H1 (cell line): Measurements from ENCODE around the gene GADD45B. TPM values are rescaled to one million over a fixed set of nuclear protein-coding genes. Genes with fewer than 3 reads are reported as not detected.

Source experiments
- BACH1 ChIP-seq: IDR thresholded peaks from 2 replicates; pipeline ENCODE4 v1.6.1; 2012; ENCODE audit warnings: low read length, improper control_type of control experiment
- BCL11A ChIP-seq, 2 experiments: IDR thresholded peaks; one replicate each; pipeline ENCODE4 v1.6.1; 2011; ENCODE audit warnings: low read depth in 2 of 2, low read length in 2 of 2, mild to moderate bottlenecking in 2 of 2
- BRCA1 ChIP-seq: IDR thresholded peaks from 2 replicates; pipeline ENCODE4 v1.6.1; 2012; ENCODE audit warnings: low read depth, low read length, improper control_type of control experiment
- CBX8 ChIP-seq: fragments of 300-800, 300-1000 bp; sonication (generic); IDR thresholded peaks from 2 replicates; pipeline ENCODE4 v1.7.1; 2016; ENCODE audit warnings: low read depth, low read length, borderline replicate concordance
- CHD1 ChIP-seq: IDR thresholded peaks from 2 replicates; pipeline ENCODE4 v1.6.1; 2012; ENCODE audit warnings: low read depth, low read length, improper control_type of control experiment
- CTBP2 ChIP-seq: IDR thresholded peaks from 2 replicates; pipeline ENCODE4 v1.7.0; 2011; ENCODE audit warnings: borderline replicate concordance, mild to moderate bottlenecking, moderate library complexity, mixed read lengths, low read length; ENCODE audit not compliant: insufficient read depth, insufficient read length
- EGR1 ChIP-seq: IDR thresholded peaks from 2 replicates; pipeline ENCODE4 v1.6.1; 2011; ENCODE audit warnings: low read depth, low read length, borderline replicate concordance
- EP300 ChIP-seq, 2 experiments: IDR thresholded peaks; 1 replicate in 1 of 2; 2 replicates in 1 of 2; pipeline ENCODE4 v1.6.1; 2011 to 2012; ENCODE audit warnings: low read depth in 2 of 2, low read length in 2 of 2, mild to moderate bottlenecking in 2 of 2, borderline replicate concordance in 1 of 2, inconsistent platforms in 1 of 2, moderate library complexity in 1 of 2
- FOSL1 ChIP-seq: IDR thresholded peaks from 2 replicates; pipeline ENCODE4 v1.6.1; 2011; ENCODE audit warnings: mild to moderate bottlenecking, low read depth, low read length, moderate library complexity; ENCODE audit not compliant: insufficient read depth
- JUND ChIP-seq: IDR thresholded peaks from 2 replicates; pipeline ENCODE4 v1.6.1; 2011; ENCODE audit warnings: mild to moderate bottlenecking, improper control_type of control experiment, low read length
- KDM5A ChIP-seq: fragments of 200-600 bp; IDR thresholded peaks from 2 replicates; pipeline ENCODE4 v1.7.1; 2012; ENCODE audit warnings: mild to moderate bottlenecking, low read length, inconsistent platforms, mixed read lengths
- POLR2AphosphoS5 ChIP-seq: IDR thresholded peaks from 2 replicates; pipeline ENCODE4 v1.6.1; 2011; ENCODE audit warnings: low read depth, low read length
- RFX5 ChIP-seq: IDR thresholded peaks from 2 replicates; pipeline ENCODE4 v1.6.1; 2011; ENCODE audit warnings: low read depth, low read length, improper control_type of control experiment, borderline replicate concordance
- RNF2 ChIP-seq: fragments of 200-900, 300-1000 bp; sonication (generic); IDR thresholded peaks from 2 replicates; pipeline ENCODE4 v1.7.1; 2016; ENCODE audit warnings: borderline replicate concordance, low read depth, mild to moderate bottlenecking, antibody characterized with exemption, low read length; ENCODE audit not compliant: poor library complexity, severe bottlenecking; ENCODE audit errors: missing control alignments
- SIN3A ChIP-seq, 2 experiments: IDR thresholded peaks in 1 of 2; conservative IDR thresholded peaks in 1 of 2; 2 replicates each; pipeline ENCODE4 v1.6.1; 2011 to 2012; ENCODE audit warnings: low read length in 2 of 2, improper control_type of control experiment in 1 of 2, low read depth in 1 of 2, mild to moderate bottlenecking in 1 of 2
- SP1 ChIP-seq: IDR thresholded peaks from 2 replicates; pipeline ENCODE4 v1.6.1; 2011; ENCODE audit warnings: low read depth, low read length
- SP4 ChIP-seq: IDR thresholded peaks from 2 replicates; pipeline ENCODE4 v1.6.1; 2012; ENCODE audit warnings: low read length, inconsistent platforms
- TAF1 ChIP-seq: IDR thresholded peaks from 2 replicates; pipeline ENCODE4 v1.6.1; 2011; ENCODE audit warnings: mild to moderate bottlenecking, low read depth, low read length
- USF2 ChIP-seq: IDR thresholded peaks from 2 replicates; pipeline ENCODE4 v1.6.1; 2011; ENCODE audit warnings: low read length, improper control_type of control experiment
- ZNF274 ChIP-seq: IDR thresholded peaks from 2 replicates; pipeline ENCODE4 v1.7.0; 2012; ENCODE audit warnings: low read length, borderline replicate concordance; ENCODE audit errors: extremely low read depth
- polyA plus RNA-seq, 7 experiments: library from polyadenylated mRNA; depleted of rRNA in 3 of 7; stranded (reverse) in 5 of 7; unstranded in 2 of 7; fragments of >200 nt in 5 of 7; fragments of 200-250 nt in 2 of 7; gene quantifications; 1 replicate in 5 of 7; 2 replicates in 1 of 7; 4 replicates in 1 of 7; pipeline versions ENCODE4 v1.2.1 to v1.2.3, GENCODE V29; 2011 to 2013; ENCODE audit warnings: missing spikeins in 2 of 7, mixed read lengths in 2 of 7
- total RNA-seq: library from RNA; stranded (reverse); fragmentation: NEBNext Ultra II Directional; extraction: Animal tissue kit (Norgen Biotek cat#: 25700); gene quantifications from 2 replicates; pipeline ENCODE4 v1.2.1, GENCODE V29; 2021
- TF ChIP-seq, protein P1 (sequence below): IDR thresholded peaks from 2 replicates; pipeline ENCODE4 v1.6.1; 2012; ENCODE audit warnings: low read length, inconsistent platforms

Gene GADD45B
- total and polyA plus RNA-seq, 2 of the 8 experiments (the other 6 are each of a cell fraction or from before 2014, with no cell fraction given), result 7.4 to 11.4 TPM

- TF ChIP-seq CTBP2 (peak; percentile 98), USF2 (no peak), POLR2AphosphoS5 (no peak), BCL11A (IDR thresholded peaks at IDR 0.05; ENCODE audit: low read depth in 2 of 2, low read length in 2 of 2) (peak; percentile 4 to 19), SIN3A (conservative IDR thresholded peaks at IDR 0.05 in 1 of 2, IDR thresholded peaks at IDR 0.05 in 1 of 2; ENCODE audit: low read depth in 1 of 2, low read length in 2 of 2) (peak; percentile 69 to 95; a peak in 3 of 4 replicates), SP4 (peak; percentile 90; the same call in 1 of the 2 replicates), RFX5 (peak; percentile 83), CBX8 (no peak), KDM5A (no peak), ZNF274 (no peak), RNF2 (no peak), TAF1 (peak; percentile 80), CHD1 (no peak), FOSL1 (no peak), SP1 (peak; percentile 100), EGR1 (peak; percentile 92), BACH1 (peak; percentile 88), BRCA1 (peak; percentile 39), JUND (peak; percentile 92), EP300 (IDR thresholded peaks at IDR 0.05; ENCODE audit: borderline replicate concordance in 1 of 2, low read depth in 2 of 2, low read length in 2 of 2) (peak; percentile 77 to 97)
- TF ChIP-seq, protein P1, sequence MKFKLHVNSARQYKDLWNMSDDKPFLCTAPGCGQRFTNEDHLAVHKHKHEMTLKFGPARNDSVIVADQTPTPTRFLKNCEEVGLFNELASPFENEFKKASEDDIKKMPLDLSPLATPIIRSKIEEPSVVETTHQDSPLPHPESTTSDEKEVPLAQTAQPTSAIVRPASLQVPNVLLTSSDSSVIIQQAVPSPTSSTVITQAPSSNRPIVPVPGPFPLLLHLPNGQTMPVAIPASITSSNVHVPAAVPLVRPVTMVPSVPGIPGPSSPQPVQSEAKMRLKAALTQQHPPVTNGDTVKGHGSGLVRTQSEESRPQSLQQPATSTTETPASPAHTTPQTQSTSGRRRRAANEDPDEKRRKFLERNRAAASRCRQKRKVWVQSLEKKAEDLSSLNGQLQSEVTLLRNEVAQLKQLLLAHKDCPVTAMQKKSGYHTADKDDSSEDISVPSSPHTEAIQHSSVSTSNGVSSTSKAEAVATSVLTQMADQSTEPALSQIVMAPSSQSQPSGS, result peak; percentile 96
These were observed 13.1 kb upstream of the GADD45B start (continued) for GRCh38 chr19:2462635-2463421.
